H9 (cell line): ENCODE data around the gene LEKR1. TPM values are rescaled to one million over a fixed set of nuclear protein-coding genes. Genes with fewer than 3 reads are reported as not detected.

Source experiments
- DNase-seq: peaks from one replicate; pipeline ENCODE4 v3.0.0-alpha.2; 2017
- H2AFZ ChIP-seq: one replicate; pipeline ENCODE4 v1.6.1; 2013; ENCODE audit warnings: mild to moderate bottlenecking, low read length, control low read depth, moderate library complexity
- H2AK5ac ChIP-seq: 2 replicates; pipeline ENCODE4 v1.6.1; 2013; ENCODE audit warnings: low read length, control low read depth, mixed read lengths; ENCODE audit not compliant: insufficient read length
- H2BK120ac ChIP-seq: one replicate; pipeline ENCODE4 v1.6.1; 2013; ENCODE audit warnings: low read depth, mild to moderate bottlenecking, low read length, control low read depth, inconsistent platforms; ENCODE audit not compliant: poor library complexity, severe bottlenecking
- H2BK12ac ChIP-seq: 2 replicates; pipeline ENCODE4 v1.6.1; 2013; ENCODE audit warnings: low read length, control low read depth, mixed read lengths, low read depth; ENCODE audit not compliant: insufficient read length
- H2BK15ac ChIP-seq: 2 replicates; pipeline ENCODE4 v1.6.1; 2013; ENCODE audit warnings: low read depth, low read length, control low read depth
- H2BK20ac ChIP-seq: one replicate; pipeline ENCODE4 v1.6.1; 2013; ENCODE audit warnings: low read depth, mild to moderate bottlenecking, low read length, control low read depth, inconsistent platforms; ENCODE audit not compliant: poor library complexity, severe bottlenecking
- H2BK5ac ChIP-seq: 2 replicates; pipeline ENCODE4 v1.6.1; 2013; ENCODE audit warnings: low read length, control low read depth, mixed read lengths; ENCODE audit not compliant: insufficient read length
- H3K14ac ChIP-seq: 2 replicates; pipeline ENCODE4 v1.6.1; 2013; ENCODE audit warnings: low read length, control low read depth; ENCODE audit not compliant: insufficient read depth
- H3K18ac ChIP-seq: 2 replicates; pipeline ENCODE4 v1.6.1; 2013; ENCODE audit warnings: low read depth, mild to moderate bottlenecking, mixed read lengths, low read length, control low read depth; ENCODE audit not compliant: insufficient read length
- H3K23ac ChIP-seq: 2 replicates; pipeline ENCODE4 v1.6.1; 2013; ENCODE audit warnings: low read length, control low read depth, mixed read lengths, low read depth; ENCODE audit not compliant: insufficient read length
- H3K23me2 ChIP-seq: 2 replicates; pipeline ENCODE4 v1.6.1; 2013; ENCODE audit warnings: low read depth, mild to moderate bottlenecking, mixed read lengths, low read length, control low read depth; ENCODE audit not compliant: insufficient read length, poor library complexity, severe bottlenecking
- H3K27ac ChIP-seq: 2 replicates; pipeline ENCODE4 v1.5.1; 2013; ENCODE audit warnings: low read length, control low read depth, mixed read lengths, low read depth; ENCODE audit not compliant: insufficient read length
- H3K27me3 ChIP-seq: 2 replicates; pipeline ENCODE4 v1.6.1; 2013; ENCODE audit warnings: low read length, control low read depth, inconsistent platforms; ENCODE audit not compliant: insufficient read depth
- H3K4ac ChIP-seq: 2 replicates; pipeline ENCODE4 v1.6.1; 2013; ENCODE audit warnings: low read depth, mild to moderate bottlenecking, control low read depth, inconsistent platforms, low read length, moderate library complexity
- H3K4me1 ChIP-seq: 2 replicates; pipeline ENCODE4 v1.6.1; 2013; ENCODE audit warnings: low read length, control low read depth, inconsistent platforms; ENCODE audit not compliant: insufficient read depth
- H3K4me2 ChIP-seq: 2 replicates; pipeline ENCODE4 v1.6.1; 2013; ENCODE audit warnings: low read length, control low read depth, mixed read lengths; ENCODE audit not compliant: insufficient read length, insufficient read depth
- H3K56ac ChIP-seq: 2 replicates; pipeline ENCODE4 v1.6.1; 2013; ENCODE audit warnings: low read depth, mild to moderate bottlenecking, mixed read lengths, low read length, control low read depth; ENCODE audit not compliant: insufficient read length
- H3K79me1 ChIP-seq: 2 replicates; pipeline ENCODE4 v1.6.1; 2013; ENCODE audit warnings: low read depth, mild to moderate bottlenecking, moderate library complexity, low read length, control low read depth, inconsistent platforms; ENCODE audit not compliant: insufficient read depth, poor library complexity, severe bottlenecking
- H3K79me2 ChIP-seq: 2 replicates; pipeline ENCODE4 v1.6.1; 2013; ENCODE audit warnings: low read length, control low read depth, inconsistent platforms; ENCODE audit not compliant: insufficient read depth
- H3K9ac ChIP-seq: 2 replicates; pipeline ENCODE4 v1.6.1; 2013; ENCODE audit warnings: low read length, control low read depth, mixed read lengths; ENCODE audit not compliant: insufficient read length; ENCODE audit errors: extremely low read depth
- H3K9me3 ChIP-seq: one replicate; pipeline ENCODE4 v1.6.1; 2013; ENCODE audit warnings: low read depth, low read length, inconsistent platforms; ENCODE audit not compliant: control insufficient read depth
- H3T11ph ChIP-seq: one replicate; pipeline ENCODE4 v1.6.1; 2013; ENCODE audit warnings: mild to moderate bottlenecking, low read length, control low read depth, inconsistent platforms
- H4K20me1 ChIP-seq: one replicate; pipeline ENCODE4 v1.6.1; 2013; ENCODE audit not compliant: control insufficient read depth, insufficient read length, insufficient read depth
- H4K5ac ChIP-seq: 2 replicates; pipeline ENCODE4 v1.6.1; 2013; ENCODE audit warnings: low read depth, mild to moderate bottlenecking, mixed read lengths, low read length, control low read depth; ENCODE audit not compliant: insufficient read length
- H4K8ac ChIP-seq: replicated peaks from 2 replicates; pipeline ENCODE4 v1.6.1; 2013; ENCODE audit warnings: low read length, control low read depth, mixed read lengths, low read depth; ENCODE audit not compliant: insufficient read length
- H4K91ac ChIP-seq: 2 replicates; pipeline ENCODE4 v1.6.1; 2013; ENCODE audit warnings: low read depth, mild to moderate bottlenecking, moderate library complexity, mixed read lengths, low read length, control low read depth; ENCODE audit not compliant: insufficient read length
- H3K27ac Mint-ChIP-seq, 3 experiments: 2 replicates in 2 of 3; 3 replicates in 1 of 3; pipeline ENCODE4 v1.8.0; 2020 to 2021; ENCODE audit warnings: mixed read lengths in 3 of 3, mild to moderate bottlenecking in 1 of 3, moderate library complexity in 1 of 3
- H3K27me3 Mint-ChIP-seq: 2 replicates; pipeline ENCODE4 v1.8.0; 2021; ENCODE audit warnings: low read depth, mild to moderate bottlenecking, moderate library complexity, mixed read lengths
- H3K36me3 Mint-ChIP-seq, 3 experiments: 2 replicates in 2 of 3; 3 replicates in 1 of 3; pipeline ENCODE4 v1.8.0; 2020 to 2021; ENCODE audit warnings: low read depth in 3 of 3, mixed read lengths in 3 of 3; ENCODE audit not compliant: insufficient read depth in 1 of 3
- H3K4me1 Mint-ChIP-seq, 2 experiments: 2 replicates each; pipeline ENCODE4 v1.8.0; 2020; ENCODE audit warnings: mixed read lengths in 2 of 2
- H3K4me3 Mint-ChIP-seq, 2 experiments: 2 replicates in 1 of 2; 3 replicates in 1 of 2; pipeline ENCODE4 v1.8.0; 2020 to 2021; ENCODE audit warnings: mild to moderate bottlenecking in 2 of 2, mixed read lengths in 2 of 2, moderate library complexity in 1 of 2
- H3K9me3 Mint-ChIP-seq, 2 experiments: 2 replicates in 1 of 2; 3 replicates in 1 of 2; pipeline ENCODE4 v1.8.0; 2020; ENCODE audit warnings: mild to moderate bottlenecking in 2 of 2, mixed read lengths in 2 of 2, moderate library complexity in 1 of 2
- total RNA-seq: library from RNA; stranded (reverse); gene quantifications from 2 replicates; pipeline ENCODE4 v1.2.1, GENCODE V29; 2021
- TF ChIP-seq, protein P1 (sequence below): fragments of 200-600 bp; sonication (generic); conservative IDR thresholded peaks from 3 replicates; pipeline ENCODE4 v1.8.0; 2021; ENCODE audit warnings: antibody characterized with exemption, mild to moderate bottlenecking

The LEKR1 gene
- total RNA-seq, 1 experiment from 2014 or later, result not detected

DNA sequence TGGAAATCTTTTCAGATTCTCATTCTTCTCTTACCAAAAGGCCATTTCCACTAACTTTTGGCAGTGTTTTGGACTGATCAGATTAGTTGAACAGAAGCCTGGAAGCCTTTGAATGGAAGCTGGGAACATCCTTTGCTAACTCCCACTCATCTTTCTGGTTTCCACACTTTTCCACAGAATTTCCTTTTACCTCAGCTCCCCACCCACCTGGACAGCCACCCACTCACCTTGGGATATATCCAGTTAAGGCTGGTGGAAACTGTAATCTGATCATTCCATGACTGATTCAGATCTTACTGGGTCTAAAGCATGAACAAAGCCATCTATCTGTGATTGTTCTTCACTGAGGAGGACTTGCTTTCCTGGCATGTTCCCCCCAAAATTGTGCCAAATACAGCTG, 214.3 kb downstream of the LEKR1 start:
- no peak overlapping the region for H3K18ac ChIP-seq
- no peaks in the 10 kb centered on the region for H3K9me3 ChIP-seq
- no peaks in the 10 kb centered on the region for H3K79me2 ChIP-seq
- H3K4ac ChIP-seq, result no peak overlapping the region
- H2BK120ac ChIP-seq, result no peak overlapping the region
- no peak overlapping the region for H3K14ac ChIP-seq
- H3K79me1 ChIP-seq, result no peaks in the 10 kb centered on the region
- H3K27ac Mint-ChIP-seq, result no peak overlapping the region
- no peak overlapping the region for H4K91ac ChIP-seq
- peaks cover 5 to 6% of the 10 kb centered on the region in 2 experiments for H3K4me1 Mint-ChIP-seq
- no peak overlapping the region for H3K27ac ChIP-seq
- H2BK20ac ChIP-seq, result no peak overlapping the region
- H3K4me2 ChIP-seq, result no peak overlapping the region
- no peak overlapping the region for H2BK12ac ChIP-seq
- H3K27me3 Mint-ChIP-seq, result peaks cover 4% of the 10 kb centered on the region
- H3K36me3 Mint-ChIP-seq, result no peaks in the 10 kb centered on the region
- no peak overlapping the region for H4K8ac ChIP-seq
- H2BK15ac ChIP-seq, result no peak overlapping the region
- no peak overlapping the region for H3T11ph ChIP-seq
- no peak overlapping the region for H2AK5ac ChIP-seq
- H3K4me1 ChIP-seq, result peaks cover 2% of the 10 kb centered on the region; the same call in 1 of the 2 replicates
- H2AFZ ChIP-seq, result no peak overlapping the region
- H3K4me3 Mint-ChIP-seq, result no peak overlapping the region
- no peak for DNase-seq
- TF ChIP-seq, protein P1, sequence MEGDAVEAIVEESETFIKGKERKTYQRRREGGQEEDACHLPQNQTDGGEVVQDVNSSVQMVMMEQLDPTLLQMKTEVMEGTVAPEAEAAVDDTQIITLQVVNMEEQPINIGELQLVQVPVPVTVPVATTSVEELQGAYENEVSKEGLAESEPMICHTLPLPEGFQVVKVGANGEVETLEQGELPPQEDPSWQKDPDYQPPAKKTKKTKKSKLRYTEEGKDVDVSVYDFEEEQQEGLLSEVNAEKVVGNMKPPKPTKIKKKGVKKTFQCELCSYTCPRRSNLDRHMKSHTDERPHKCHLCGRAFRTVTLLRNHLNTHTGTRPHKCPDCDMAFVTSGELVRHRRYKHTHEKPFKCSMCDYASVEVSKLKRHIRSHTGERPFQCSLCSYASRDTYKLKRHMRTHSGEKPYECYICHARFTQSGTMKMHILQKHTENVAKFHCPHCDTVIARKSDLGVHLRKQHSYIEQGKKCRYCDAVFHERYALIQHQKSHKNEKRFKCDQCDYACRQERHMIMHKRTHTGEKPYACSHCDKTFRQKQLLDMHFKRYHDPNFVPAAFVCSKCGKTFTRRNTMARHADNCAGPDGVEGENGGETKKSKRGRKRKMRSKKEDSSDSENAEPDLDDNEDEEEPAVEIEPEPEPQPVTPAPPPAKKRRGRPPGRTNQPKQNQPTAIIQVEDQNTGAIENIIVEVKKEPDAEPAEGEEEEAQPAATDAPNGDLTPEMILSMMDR, result no peak
- no peaks in the 10 kb centered on the region for H4K20me1 ChIP-seq
- no peak overlapping the region for H3K23ac ChIP-seq
- no peaks in the 10 kb centered on the region for H3K27me3 ChIP-seq
- H2BK5ac ChIP-seq, result no peak overlapping the region
- no peak overlapping the region for H3K56ac ChIP-seq
- H4K5ac ChIP-seq, result no peak overlapping the region
- H3K9ac ChIP-seq, result no peak overlapping the region
- H3K23me2 ChIP-seq, result no peaks in the 10 kb centered on the region
- H3K9me3 Mint-ChIP-seq, result no peaks in the 10 kb centered on the region
